PC-9 (cell line): ENCODE results near the gene ACACA. TPM values are rescaled to one million over a fixed set of nuclear protein-coding genes. Genes with fewer than 3 reads are reported as not detected.
A peak's percentile ranks its signal among the peaks of the same experiment; 100 is the strongest.

ENCODE experiments used
- BruUV-seq: library from RNA; stranded (reverse); fragments of 400-500 nt; replicated peaks from 2 replicates; lab custom pipeline; 2021; lab: Mats Ljungman, UMichigan
- CTCF ChIA-PET: fragments of 300-600 bp; sonication (Branson Sonifier 250); formaldehyde crosslinking; loops from one replicate; lab custom pipeline; 2022; ENCODE audit warnings: antibody characterized with exemption; lab: Charles Lee
- POLR2A ChIA-PET: fragments of 300-600 bp; sonication (Branson Sonifier 250); formaldehyde crosslinking; loops from one replicate; lab custom pipeline; 2022; ENCODE audit warnings: antibody characterized with exemption; ENCODE audit not compliant: unreplicated experiment; lab: Charles Lee
- DNase-seq, 2 experiments: peaks; one replicate each; pipeline versions ENCODE4 v3.0.0 to v3.0.0-alpha.2; 2015 to 2022; ENCODE audit warnings: mixed read lengths in 1 of 2
- H2AFZ ChIP-seq: fragments of 200-600 bp; sonication (generic); 2 replicates; pipeline ENCODE4 v1.8.1; 2017; ENCODE audit warnings: antibody characterized with exemption
- H3F3A ChIP-seq: fragments of 200-600 bp; sonication (generic); 2 replicates; pipeline ENCODE4 v1.8.1; 2017; ENCODE audit warnings: antibody characterized with exemption, mild to moderate bottlenecking, low read depth; ENCODE audit not compliant: insufficient read depth
- H3K27ac ChIP-seq: fragments of 200-600 bp; sonication (generic); 2 replicates; pipeline ENCODE4 v1.6.1; 2016; ENCODE audit warnings: mixed run types
- H3K27me3 ChIP-seq: fragments of 200-600 bp; sonication (generic); 2 replicates; pipeline ENCODE4 v1.6.1; 2016; ENCODE audit warnings: low read depth, mixed run types; ENCODE audit not compliant: insufficient read depth
- H3K36me3 ChIP-seq: fragments of 200-600 bp; sonication (generic); 2 replicates; pipeline ENCODE4 v1.6.1; 2016; ENCODE audit warnings: low read depth, mixed run types
- H3K4me1 ChIP-seq: fragments of 200-600 bp; sonication (generic); replicated peaks from 2 replicates; pipeline ENCODE4 v1.6.1; 2016; ENCODE audit warnings: mixed run types; ENCODE audit not compliant: insufficient read depth
- H3K4me2 ChIP-seq: fragments of 200-600 bp; sonication (generic); 2 replicates; pipeline ENCODE4 v1.6.1; 2017; ENCODE audit warnings: mixed run types
- H3K4me3 ChIP-seq: fragments of 200-600 bp; sonication (generic); 2 replicates; pipeline ENCODE4 v1.6.1; 2016; ENCODE audit warnings: mixed run types
- H3K79me2 ChIP-seq: fragments of 200-600 bp; sonication (generic); 2 replicates; pipeline ENCODE4 v1.6.1; 2017; ENCODE audit warnings: low read depth, mixed run types
- H3K9me2 ChIP-seq: fragments of 200-600 bp; sonication (generic); 2 replicates; pipeline ENCODE4 v1.8.1; 2017; ENCODE audit warnings: mild to moderate bottlenecking; ENCODE audit not compliant: insufficient read depth
- H3K9me3 ChIP-seq: fragments of 200-600 bp; sonication (generic); 2 replicates; pipeline ENCODE4 v1.8.1; 2016; ENCODE audit warnings: low read depth; ENCODE audit not compliant: insufficient read depth
- H4K20me1 ChIP-seq: fragments of 200-600 bp; sonication (generic); 2 replicates; pipeline ENCODE4 v1.8.1; 2017; ENCODE audit not compliant: insufficient read depth
- EZH2 ChIP-seq: fragments of 200-600 bp; sonication (generic); IDR thresholded peaks from 2 replicates; pipeline ENCODE4 v1.8.0; 2017; ENCODE audit warnings: antibody characterized with exemption, low read depth
- intact Hi-C: fragments of 100-400 bp; cut with micrococcal nuclease; formaldehyde crosslinking; loops from one replicate; pipeline ENCODE4 v1.10.0; 2022; ENCODE audit not compliant: unreplicated experiment
- total RNA-seq: library from RNA; stranded (reverse); gene quantifications from 2 replicates; pipeline ENCODE4 v1.2.3, GENCODE V29; 2021
- TF ChIP-seq, protein P1 (sequence below): fragments of 200-600 bp; sonication (generic); conservative IDR thresholded peaks from 2 replicates; pipeline ENCODE4 v1.6.1; 2017; ENCODE audit warnings: mixed run types, antibody characterized with exemption, mild to moderate bottlenecking, moderate library complexity

Gene ACACA
- total RNA-seq, 1 experiment from 2014 or later = 185 TPM

GRCh38 chr17:37180376-37180775, 226.3 kb downstream of the ACACA start:
- intact Hi-C loops = no loop called here
- Histone ChIP-seq H3F3A (peaks cover 43% of the 10 kb centered on the region), H3K9me3 (0 out of 2 replicates have a peak, but pooled peaks cover 3% of the 10 kb centered on the region), H3K27ac (peak overlapping the region; percentile 81), H3K4me3 (no peak overlapping the region), H2AFZ (no peak overlapping the region), H3K79me2 (peaks cover 17% of the 10 kb centered on the region; the same call in 1 of the 2 replicates), H3K27me3 (no peaks in the 10 kb centered on the region), H3K4me2 (peak overlapping the region; percentile 61; the same call in 1 of the 2 replicates), H3K9me2 (no peaks in the 10 kb centered on the region), H3K36me3 (peaks cover 46% of the 10 kb centered on the region), H3K4me1 (peaks cover 37% of the 10 kb centered on the region), H4K20me1 (peaks cover 14% of the 10 kb centered on the region; the same call in 1 of the 2 replicates)
- TF ChIP-seq, protein P1, sequence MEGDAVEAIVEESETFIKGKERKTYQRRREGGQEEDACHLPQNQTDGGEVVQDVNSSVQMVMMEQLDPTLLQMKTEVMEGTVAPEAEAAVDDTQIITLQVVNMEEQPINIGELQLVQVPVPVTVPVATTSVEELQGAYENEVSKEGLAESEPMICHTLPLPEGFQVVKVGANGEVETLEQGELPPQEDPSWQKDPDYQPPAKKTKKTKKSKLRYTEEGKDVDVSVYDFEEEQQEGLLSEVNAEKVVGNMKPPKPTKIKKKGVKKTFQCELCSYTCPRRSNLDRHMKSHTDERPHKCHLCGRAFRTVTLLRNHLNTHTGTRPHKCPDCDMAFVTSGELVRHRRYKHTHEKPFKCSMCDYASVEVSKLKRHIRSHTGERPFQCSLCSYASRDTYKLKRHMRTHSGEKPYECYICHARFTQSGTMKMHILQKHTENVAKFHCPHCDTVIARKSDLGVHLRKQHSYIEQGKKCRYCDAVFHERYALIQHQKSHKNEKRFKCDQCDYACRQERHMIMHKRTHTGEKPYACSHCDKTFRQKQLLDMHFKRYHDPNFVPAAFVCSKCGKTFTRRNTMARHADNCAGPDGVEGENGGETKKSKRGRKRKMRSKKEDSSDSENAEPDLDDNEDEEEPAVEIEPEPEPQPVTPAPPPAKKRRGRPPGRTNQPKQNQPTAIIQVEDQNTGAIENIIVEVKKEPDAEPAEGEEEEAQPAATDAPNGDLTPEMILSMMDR = no peak
- no peak for TF ChIP-seq EZH2
- no peak for DNase-seq
- ChIA-PET CTCF (no interaction called here), POLR2A (interaction anchor here (0.7 kb wide), 1 partner anchor 579 kb away, joined by 5 read pairs; the partner anchor contains the start of gene MRM1)
- BruUV-seq = no TSS peak

DNA sequence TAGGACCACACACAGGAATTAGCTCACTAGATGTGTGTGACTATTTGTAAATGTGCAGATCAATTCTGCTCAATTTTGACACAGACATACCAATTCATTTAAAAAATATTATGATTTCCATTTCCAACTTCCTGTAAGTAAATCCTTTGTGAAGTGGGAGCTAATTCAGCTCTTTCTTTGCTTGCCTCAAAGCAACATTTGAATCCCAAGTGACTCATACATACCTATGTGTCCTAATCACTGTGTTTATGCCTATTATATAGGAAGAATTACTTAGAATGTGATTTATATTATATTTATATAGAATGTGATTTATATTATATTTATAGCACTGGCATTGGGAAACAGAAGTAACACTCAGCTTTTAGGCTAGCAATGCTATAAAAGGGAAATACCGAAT, 226.7 kb downstream of the ACACA start:
- H3K27me3 ChIP-seq = no peaks in the 10 kb centered on the region
- H3K36me3 ChIP-seq = peaks cover 47% of the 10 kb centered on the region
- no peak for TF ChIP-seq EZH2
- TF ChIP-seq, protein P1 = no peak
- H3K4me1 ChIP-seq = peaks cover 37% of the 10 kb centered on the region
- H3K9me2 ChIP-seq = no peaks in the 10 kb centered on the region
- H3K79me2 ChIP-seq = peaks cover 17% of the 10 kb centered on the region; the same call in 1 of the 2 replicates
- H3K9me3 ChIP-seq = 0 out of 2 replicates have a peak, but pooled peaks cover 3% of the 10 kb centered on the region
- no peak overlapping the region for H2AFZ ChIP-seq
- H3K27ac ChIP-seq = peak overlapping the region; percentile 81
- intact Hi-C loops = no loop called here
- peaks cover 45% of the 10 kb centered on the region for H3F3A ChIP-seq
- ChIA-PET CTCF (no interaction called here), POLR2A (interaction anchor here (0.6 to 0.7 kb wide), 3 partner anchors 9 to 578 kb away, joined by 3 to 5 read pairs (median 5); partner anchors contain the start of gene MRM1)
- peak in 1 of 2 experiments; percentile 90 for DNase-seq
- peak overlapping the region; percentile 61 for H3K4me2 ChIP-seq
- no peak overlapping the region for H3K4me3 ChIP-seq
- peaks cover 14% of the 10 kb centered on the region; the same call in 1 of the 2 replicates for H4K20me1 ChIP-seq
- BruUV-seq = no TSS peak

- no peak for DNase-seq
- Histone ChIP-seq H3K4me1 (peaks cover 25% of the 10 kb centered on the region), H3K9me3 (0 out of 2 replicates have a peak, but pooled peaks cover 3% of the 10 kb centered on the region), H4K20me1 (peaks cover 10% of the 10 kb centered on the region; the same call in 1 of the 2 replicates), H2AFZ (no peak overlapping the region), H3K27me3 (no peaks in the 10 kb centered on the region), H3K79me2 (peaks cover 17% of the 10 kb centered on the region; the same call in 1 of the 2 replicates), H3F3A (peaks cover 33% of the 10 kb centered on the region), H3K36me3 (peaks cover 50% of the 10 kb centered on the region), H3K4me3 (no peak overlapping the region), H3K27ac (no peak overlapping the region), H3K4me2 (no peak overlapping the region), H3K9me2 (peaks cover 3% of the 10 kb centered on the region; the same call in 1 of the 2 replicates)
- intact Hi-C loops = no loop called here
- ChIA-PET CTCF (interaction anchor here (0.7 kb wide), 1 partner anchor 1617 kb away, joined by 3 read pairs; no protein-coding TSS in a partner anchor), POLR2A (no interaction called here)
- no TSS peak for BruUV-seq
- no peak for TF ChIP-seq EZH2
- TF ChIP-seq, protein P1 = no peak
Measured at GRCh38 chr17:37177254-37177870, 229.3 kb downstream of the ACACA start.
